Transverse colon (tissue), 4 donors: ENCODE data around the gene FRMD3. TPM values are rescaled to one million over a fixed set of nuclear protein-coding genes. Genes with fewer than 3 reads are reported as not detected.

ENCODE experiments used
- DNase-seq: peaks from one replicate; pipeline ENCODE4 v3.0.0-alpha.2; 2019
- H3K27ac ChIP-seq, 4 donors: fragments of 200-600 bp; sonication (generic); 2 replicates each; pipeline ENCODE4 v1.5.1; 2016 to 2018; ENCODE audit warnings: inconsistent platforms in 4 of 4
- H3K27me3 ChIP-seq: fragments of 200-600 bp; sonication (generic); 2 replicates; pipeline ENCODE4 v1.5.1; 2017; ENCODE audit warnings: inconsistent platforms
- H3K36me3 ChIP-seq, 4 donors: fragments of 200-600 bp; sonication (generic); 2 replicates each; pipeline ENCODE4 v1.5.1; 2017 to 2019; ENCODE audit warnings: inconsistent platforms in 4 of 4
- H3K4me1 ChIP-seq, 4 donors: fragments of 200-600 bp; sonication (generic); 2 replicates each; pipeline ENCODE4 v1.5.1; 2017 to 2020; ENCODE audit warnings: inconsistent platforms in 4 of 4
- H3K4me3 ChIP-seq, 4 donors: fragments of 200-600 bp; sonication (generic); 1 replicate in 1 of 4; 2 replicates in 3 of 4; pipeline versions ENCODE4 v1.5.1 to v1.6.1; 2017 to 2019; ENCODE audit warnings: inconsistent platforms in 4 of 4
- H3K9me3 ChIP-seq, 2 donors: fragments of 200-600 bp; sonication (generic); 2 replicates each; pipeline ENCODE4 v1.5.1; 2017 to 2019; ENCODE audit warnings: inconsistent platforms in 2 of 2
- CTCF ChIP-seq, 5 experiments: fragments of 200-600 bp in 3 of 5; fragments of 450-650 bp in 2 of 5; sonication (generic) in 3 of 5; IDR thresholded peaks; 1 replicate in 2 of 5; 2 replicates in 3 of 5; pipeline ENCODE4 v1.5.1; 2016 to 2017; ENCODE audit warnings: antibody characterized with exemption in 5 of 5, inconsistent platforms in 3 of 5, mild to moderate bottlenecking in 2 of 5, moderate library complexity in 1 of 5
- EP300 ChIP-seq: sonication (generic); formaldehyde crosslinking; IDR thresholded peaks from one replicate; pipeline ENCODE4 v1.6.1; 2017; ENCODE audit warnings: antibody characterized with exemption, low read depth
- POLR2A ChIP-seq: fragments of 450-650 bp; IDR thresholded peaks from one replicate; pipeline ENCODE4 v1.6.1; 2016; ENCODE audit warnings: antibody characterized with exemption, mild to moderate bottlenecking, moderate library complexity
- POLR2AphosphoS5 ChIP-seq, 3 donors: sonication (generic); formaldehyde crosslinking; IDR thresholded peaks; one replicate each; pipeline ENCODE4 v1.6.1; 2016; ENCODE audit warnings: antibody characterized with exemption in 3 of 3
- WGBS, 2 donors: methylation state at CpG; one replicate each; pipeline ENCODE4 v1.1.5; 2018; ENCODE audit warnings: low coverage in 1 of 2; 5-methylcytosine and 5-hydroxymethylcytosine counted together
- in situ Hi-C, 4 donors: fragments of 200-750 bp; cut with MboI; loops; one replicate each; pipeline versions ENCODE4 v1.15.0 to v1.15.1; 2017; ENCODE audit warnings: low sequenced_read_pairs in 3 of 4, low pct_ligation_motif_present in 1 of 4, low pct_unique_long_range_greater_than_20kb in 1 of 4
- intact Hi-C: fragments of 100-400 bp; cut with DNase I; formaldehyde crosslinking; loops from one replicate; pipeline ENCODE4 v1.15.1; 2023; ENCODE audit warnings: low total_unique reads
- total RNA-seq, 4 donors: library from RNA; depleted of rRNA; stranded (reverse); fragments of >200 nt; gene quantifications; one replicate each; pipeline ENCODE4 v1.1.0, GENCODE V29; 2016

Gene FRMD3
- total RNA-seq, 4 donors from 2014 or later = 5.8 to 37.0 (median 18.1) TPM

- in situ Hi-C loops (no loop called here), intact Hi-C loops (no loop called here)
- no peak overlapping the region for H3K27ac ChIP-seq
- peaks cover 0 to 9% (median 2%) of the 10 kb centered on the region in 4 donors for H3K4me1 ChIP-seq
- no peaks in the 10 kb centered on the region for H3K36me3 ChIP-seq
- DNase-seq = no peak
- H3K9me3 ChIP-seq = no peaks in the 10 kb centered on the region
- no peak for TF ChIP-seq CTCF (IDR thresholded peaks at IDR 0.05)
- no peak for TF ChIP-seq POLR2AphosphoS5 (IDR thresholded peaks at IDR 0.05)
- no peak for TF ChIP-seq EP300
- no peak for TF ChIP-seq POLR2A
- no peak overlapping the region for H3K4me3 ChIP-seq
- 88 to 91% methylated on average over 6 of the region's 6 CpGs for WGBS, 2 donors
- H3K27me3 ChIP-seq = no peaks in the 10 kb centered on the region
Measured at GRCh38 chr9:83466351-83466750, 71.8 kb downstream of the FRMD3 start.

- 86 to 90% methylated on average over 2 to 4 of the region's 4 CpGs for WGBS, 2 donors
- intact Hi-C loops = no loop called here
- no peak overlapping the region for H3K4me3 ChIP-seq
- peaks cover 0 to 26% (median 2%) of the 10 kb centered on the region in 4 donors for H3K4me1 ChIP-seq
- H3K27me3 ChIP-seq = no peaks in the 10 kb centered on the region
- no peaks in the 10 kb centered on the region for H3K9me3 ChIP-seq
- H3K27ac ChIP-seq = no peak overlapping the region
- DNase-seq = no peak
- in situ Hi-C loops = no loop called here
- H3K36me3 ChIP-seq = no peaks in the 10 kb centered on the region
- no peak for TF ChIP-seq POLR2A
- TF ChIP-seq EP300 = no peak
- TF ChIP-seq POLR2AphosphoS5 (IDR thresholded peaks at IDR 0.05) = no peak
- TF ChIP-seq CTCF (IDR thresholded peaks at IDR 0.05) = no peak
Measured at GRCh38 chr9:83459830-83460229, 78.4 kb downstream of the FRMD3 start.

GRCh38 chr9:83458530-83458929 is 79.7 kb downstream of the FRMD3 start:
- Histone ChIP-seq H3K27me3 (no peaks in the 10 kb centered on the region), H3K27ac (no peak overlapping the region), H3K36me3 (no peaks in the 10 kb centered on the region), H3K4me1 (peaks cover 0 to 26% (median 2%) of the 10 kb centered on the region in 4 donors), H3K9me3 (no peaks in the 10 kb centered on the region), H3K4me3 (no peak overlapping the region)
- 83 to 93% methylated on average over 2 of the region's 2 CpGs for WGBS, 2 donors
- DNase-seq = no peak
- in situ Hi-C loops = no loop called here
- no peak for TF ChIP-seq EP300
- intact Hi-C loops = no loop called here

- no peak for DNase-seq
- Histone ChIP-seq H3K36me3 (no peaks in the 10 kb centered on the region), H3K4me1 (peaks cover 0 to 26% (median 2%) of the 10 kb centered on the region in 4 donors), H3K27ac (peak overlapping the region in 3 of 4 donors; percentile 18 to 37 (median 29)), H3K4me3 (no peak overlapping the region), H3K9me3 (no peaks in the 10 kb centered on the region), H3K27me3 (no peaks in the 10 kb centered on the region)
- in situ Hi-C loops (no loop called here), intact Hi-C loops (no loop called here)
- WGBS, 2 donors = 55 to 61% methylated on average over 3 of the region's 3 CpGs
- TF ChIP-seq EP300 = no peak
- peak in 2 of 3 donors; percentile 52 to 64 for TF ChIP-seq POLR2AphosphoS5 (IDR thresholded peaks at IDR 0.05)
- TF ChIP-seq POLR2A = peak; percentile 26
Measured at GRCh38 chr9:83457005-83457404, 81.2 kb downstream of the FRMD3 start.

GRCh38 chr9:83456226-83456625 is 82.0 kb downstream of the FRMD3 start:
- H3K4me3 ChIP-seq = no peak overlapping the region
- WGBS, 2 donors = 76 to 82% methylated on average over 2 of the region's 2 CpGs
- in situ Hi-C loops (no loop called here), intact Hi-C loops (no loop called here)
- no peaks in the 10 kb centered on the region for H3K27me3 ChIP-seq
- H3K9me3 ChIP-seq = no peaks in the 10 kb centered on the region
- no peak for DNase-seq
- TF ChIP-seq EP300 (no peak), CTCF (IDR thresholded peaks at IDR 0.05) (no peak), POLR2A (no peak), POLR2AphosphoS5 (IDR thresholded peaks at IDR 0.05) (no peak)
- H3K36me3 ChIP-seq = no peaks in the 10 kb centered on the region
- H3K4me1 ChIP-seq = peaks cover 0 to 26% (median 2%) of the 10 kb centered on the region in 4 donors
- H3K27ac ChIP-seq = peak overlapping the region in 1 of 4 donors; percentile 29
